Measurements from ENCODE around the gene MRPS18A. TPM values are rescaled to one million over a fixed set of nuclear protein-coding genes. Genes with fewer than 3 reads are reported as not detected.
A peak's percentile ranks its signal among the peaks of the same experiment; 100 is the strongest.

MRPS18A gene
- polyA plus RNA-seq, 1 donor from 2014 or later: 84.4 TPM

GRCh38 chr6:43724354-43724753 lies 36.8 kb upstream of the MRPS18A start:
- H3K4me1 Mint-ChIP-seq: peaks cover 10 to 17% (median 15%) of the 10 kb centered on the region in 3 donors
- H3K9me3 Mint-ChIP-seq: peaks cover 0 to 6% (median 0%) of the 10 kb centered on the region in 3 donors
- peak overlapping the region in 2 of 3 donors; percentile 2 to 97 for H3K27ac Mint-ChIP-seq
- peaks cover 5% of the 10 kb centered on the region for H3K27me3 Mint-ChIP-seq
- no peaks in the 10 kb centered on the region for H3K36me3 Mint-ChIP-seq
- peak overlapping the region in 1 of 4 donors; percentile 38 for H3K4me3 Mint-ChIP-seq

GRCh38 chr6:43723737-43724295 lies 36.2 kb upstream of the MRPS18A start:
- peak overlapping the region in 1 of 4 donors; percentile 38 for H3K4me3 Mint-ChIP-seq
- peaks cover 10 to 17% (median 15%) of the 10 kb centered on the region in 3 donors for H3K4me1 Mint-ChIP-seq
- H3K27ac Mint-ChIP-seq: peak overlapping the region in 2 of 3 donors; percentile 2 to 97
- H3K36me3 Mint-ChIP-seq: no peaks in the 10 kb centered on the region
- H3K9me3 Mint-ChIP-seq: peaks cover 0 to 3% (median 0%) of the 10 kb centered on the region in 3 donors
- peaks cover 5% of the 10 kb centered on the region for H3K27me3 Mint-ChIP-seq

- Mint-ChIP-seq H3K27ac (peak overlapping the region in 1 of 3 donors; percentile 16), H3K27me3 (peaks cover 5% of the 10 kb centered on the region), H3K36me3 (no peaks in the 10 kb centered on the region), H3K9me3 (no peaks in the 10 kb centered on the region), H3K4me3 (no peak overlapping the region), H3K4me1 (peaks cover 10 to 17% (median 15%) of the 10 kb centered on the region in 3 donors)
These were observed 35.4 kb upstream of the MRPS18A start for GRCh38 chr6:43722920-43723545.

- H3K27me3 Mint-ChIP-seq: peaks cover 5% of the 10 kb centered on the region
- H3K36me3 Mint-ChIP-seq: peaks cover 2% of the 10 kb centered on the region
- H3K4me1 Mint-ChIP-seq: peaks cover 10 to 18% (median 17%) of the 10 kb centered on the region in 3 donors
- H3K4me3 Mint-ChIP-seq: no peak overlapping the region
- H3K9me3 Mint-ChIP-seq: no peaks in the 10 kb centered on the region
- H3K27ac Mint-ChIP-seq: peak overlapping the region in 1 of 3 donors; percentile 53
These were observed 33.4 kb upstream of the MRPS18A start for GRCh38 chr6:43720999-43721398.

GRCh38 chr6:43719511-43719910 lies 31.9 kb upstream of the MRPS18A start:
- peak overlapping the region in 1 of 3 donors; percentile 63 for H3K27ac Mint-ChIP-seq
- H3K4me3 Mint-ChIP-seq: no peak overlapping the region
- peaks cover 12 to 18% (median 14%) of the 10 kb centered on the region in 3 donors for H3K4me1 Mint-ChIP-seq
- peaks cover 2% of the 10 kb centered on the region for H3K36me3 Mint-ChIP-seq
- H3K9me3 Mint-ChIP-seq: no peaks in the 10 kb centered on the region
- H3K27me3 Mint-ChIP-seq: peaks cover 5% of the 10 kb centered on the region

- Mint-ChIP-seq H3K4me3 (peak overlapping the region in 1 of 4 donors; percentile 37), H3K27ac (peak overlapping the region in 1 of 3 donors; percentile 48), H3K9me3 (no peaks in the 10 kb centered on the region), H3K4me1 (peaks cover 19 to 21% (median 20%) of the 10 kb centered on the region in 3 donors), H3K27me3 (peaks cover 3% of the 10 kb centered on the region), H3K36me3 (peaks cover 2% of the 10 kb centered on the region)
These were observed 31.0 kb upstream of the MRPS18A start for GRCh38 chr6:43718387-43719105.

GRCh38 chr6:43717822-43718221 lies 30.2 kb upstream of the MRPS18A start:
- no peak overlapping the region for H3K4me3 Mint-ChIP-seq
- no peak overlapping the region for H3K27ac Mint-ChIP-seq
- peaks cover 3% of the 10 kb centered on the region for H3K27me3 Mint-ChIP-seq
- peaks cover 19 to 22% (median 20%) of the 10 kb centered on the region in 3 donors for H3K4me1 Mint-ChIP-seq
- H3K9me3 Mint-ChIP-seq: no peaks in the 10 kb centered on the region
- peaks cover 2% of the 10 kb centered on the region for H3K36me3 Mint-ChIP-seq

- Mint-ChIP-seq H3K27me3 (peaks cover 3% of the 10 kb centered on the region), H3K9me3 (no peaks in the 10 kb centered on the region), H3K36me3 (peaks cover 2% of the 10 kb centered on the region), H3K4me1 (peaks cover 23 to 26% (median 24%) of the 10 kb centered on the region in 3 donors), H3K4me3 (no peak overlapping the region), H3K27ac (no peak overlapping the region)
These were observed 29.8 kb upstream of the MRPS18A start for GRCh38 chr6:43717389-43717788.

- Mint-ChIP-seq H3K27me3 (peaks cover 5% of the 10 kb centered on the region), H3K4me1 (peaks cover 26 to 27% (median 27%) of the 10 kb centered on the region in 3 donors), H3K36me3 (peaks cover 2% of the 10 kb centered on the region), H3K9me3 (no peaks in the 10 kb centered on the region), H3K27ac (peak overlapping the region in 1 of 3 donors; percentile 2), H3K4me3 (peak overlapping the region in 1 of 4 donors; percentile 70)
These were observed 28.5 kb upstream of the MRPS18A start for GRCh38 chr6:43716099-43716498.

- peaks cover 26 to 31% (median 27%) of the 10 kb centered on the region in 3 donors for H3K4me1 Mint-ChIP-seq
- H3K36me3 Mint-ChIP-seq: peaks cover 2% of the 10 kb centered on the region
- H3K4me3 Mint-ChIP-seq: peak overlapping the region; percentile 66 to 88 (median 78)
- H3K27me3 Mint-ChIP-seq: peaks cover 4% of the 10 kb centered on the region
- no peaks in the 10 kb centered on the region for H3K9me3 Mint-ChIP-seq
- peak overlapping the region; percentile 59 to 91 (median 85) for H3K27ac Mint-ChIP-seq
These were observed 27.6 kb upstream of the MRPS18A start for GRCh38 chr6:43715056-43715788.

GRCh38 chr6:43714311-43715055 lies 26.9 kb upstream of the MRPS18A start:
- Mint-ChIP-seq H3K27me3 (peaks cover 2% of the 10 kb centered on the region), H3K27ac (peak overlapping the region; percentile 59 to 91 (median 85)), H3K9me3 (no peaks in the 10 kb centered on the region), H3K4me3 (peak overlapping the region; percentile 66 to 88 (median 74)), H3K36me3 (peaks cover 2% of the 10 kb centered on the region), H3K4me1 (peaks cover 26 to 31% (median 27%) of the 10 kb centered on the region in 3 donors)

- Mint-ChIP-seq H3K27me3 (peaks cover 2% of the 10 kb centered on the region), H3K27ac (peak overlapping the region; percentile 59 to 91 (median 85)), H3K4me3 (peak overlapping the region; percentile 66 to 88 (median 74)), H3K4me1 (peaks cover 27 to 33% (median 29%) of the 10 kb centered on the region in 3 donors), H3K36me3 (peaks cover 4% of the 10 kb centered on the region), H3K9me3 (no peaks in the 10 kb centered on the region)
These were observed 26.2 kb upstream of the MRPS18A start for GRCh38 chr6:43713643-43714310.

- Mint-ChIP-seq H3K4me1 (peaks cover 31 to 35% (median 33%) of the 10 kb centered on the region in 3 donors), H3K36me3 (peaks cover 4% of the 10 kb centered on the region), H3K27ac (peak overlapping the region in 2 of 3 donors; percentile 56 to 61), H3K4me3 (peak overlapping the region in 2 of 4 donors; percentile 12 to 22), H3K27me3 (peaks cover 2% of the 10 kb centered on the region), H3K9me3 (no peaks in the 10 kb centered on the region)
These were observed 25.0 kb upstream of the MRPS18A start for GRCh38 chr6:43712579-43712978.
